Panc1 (cell line): ENCODE results near the gene SLC30A4. TPM values are rescaled to one million over a fixed set of nuclear protein-coding genes. Genes with fewer than 3 reads are reported as not detected.

Experiments used
- ATAC-seq: fragments of 200-7000 bp; cut with Tn5 transposase; 2 replicates; pipeline ENCODE4 v1.9.1; 2020; ENCODE audit warnings: mild to moderate bottlenecking, moderate library complexity
- BruUV-seq: library from RNA; stranded (reverse); fragments of 400-500 nt; replicated peaks from 2 replicates; lab custom pipeline; 2021; lab: Mats Ljungman, UMichigan
- CTCF ChIA-PET: fragments of 300-600 bp; sonication (Branson Sonifier 250); formaldehyde crosslinking; loops from one replicate; lab custom pipeline; 2022; ENCODE audit warnings: antibody characterized with exemption; lab: Charles Lee
- POLR2A ChIA-PET: fragments of 300-600 bp; sonication (Branson Sonifier 250); formaldehyde crosslinking; loops from one replicate; lab custom pipeline; 2022; ENCODE audit warnings: antibody characterized with exemption; lab: Charles Lee
- DNase-seq: peaks from one replicate; pipeline ENCODE4 v3.0.0-alpha.2; 2010; ENCODE audit warnings: low read depth, low spot score
- H3K27ac ChIP-seq: 2 replicates; pipeline ENCODE4 v1.5.1; 2011; ENCODE audit warnings: mild to moderate bottlenecking, low read length, inconsistent platforms
- H3K27me3 ChIP-seq: fragments of 200-500 bp; sonication (Bioruptor generic); 2 replicates; pipeline ENCODE4 v1.6.0; 2014; ENCODE audit warnings: low read length, inconsistent platforms; ENCODE audit not compliant: control insufficient read depth, insufficient read depth
- H3K36me3 ChIP-seq: fragments of 200-500 bp; sonication (Bioruptor generic); 2 replicates; pipeline ENCODE4 v1.5.1; 2014; ENCODE audit warnings: inconsistent platforms, mild to moderate bottlenecking, low read length, moderate library complexity; ENCODE audit not compliant: control insufficient read depth, insufficient read depth
- H3K4me1 ChIP-seq: 2 replicates; pipeline ENCODE4 v1.5.1; 2011; ENCODE audit warnings: inconsistent platforms, mild to moderate bottlenecking, low read length, moderate library complexity; ENCODE audit not compliant: control insufficient read depth, insufficient read depth
- H3K4me3 ChIP-seq, 2 experiments: 2 replicates each; pipeline ENCODE4 v1.5.1; 2011 to 2012; ENCODE audit warnings: low read depth in 2 of 2, low read length in 2 of 2, mild to moderate bottlenecking in 2 of 2, inconsistent platforms in 1 of 2, moderate library complexity in 1 of 2
- H3K9me3 ChIP-seq: fragments of 200-500 bp; sonication (Bioruptor generic); 2 replicates; pipeline ENCODE4 v1.5.1; 2014; ENCODE audit warnings: low read depth, mild to moderate bottlenecking, inconsistent platforms, low read length, moderate library complexity; ENCODE audit not compliant: control insufficient read depth, insufficient read depth
- POLR2AphosphoS5 ChIP-seq: IDR thresholded peaks from 2 replicates; pipeline ENCODE4 v1.6.1; 2012; ENCODE audit warnings: mild to moderate bottlenecking, low read depth, low read length, moderate library complexity
- REST ChIP-seq, 2 experiments: IDR thresholded peaks; 2 replicates each; pipeline ENCODE4 v1.6.1; 2011 to 2012; ENCODE audit warnings: low read depth in 2 of 2, control low read depth in 1 of 2, low read length in 1 of 2, mild to moderate bottlenecking in 1 of 2, moderate library complexity in 1 of 2; ENCODE audit not compliant: insufficient read depth in 1 of 2
- SIN3A ChIP-seq: IDR thresholded peaks from 2 replicates; pipeline ENCODE4 v1.6.1; 2012; ENCODE audit warnings: low read depth, mild to moderate bottlenecking, low read length, moderate library complexity, borderline replicate concordance; ENCODE audit not compliant: insufficient read depth
- TCF7L2 ChIP-seq: IDR thresholded peaks from 2 replicates; pipeline ENCODE4 v1.6.1; 2011; ENCODE audit warnings: mild to moderate bottlenecking, low read depth, low read length, inconsistent platforms
- in situ Hi-C: cut with HindIII; loops from 2 replicates; pipeline ENCODE4 v1.10.0; 2016; ENCODE audit warnings: low sequenced_read_pairs, low pct_unique_long_range_greater_than_20kb
- intact Hi-C: fragments of 100-400 bp; cut with micrococcal nuclease; formaldehyde crosslinking; loops from one replicate; pipeline ENCODE4 v1.10.0; 2022; ENCODE audit not compliant: unreplicated experiment
- total RNA-seq: library from RNA; stranded (reverse); gene quantifications from one replicate; pipeline ENCODE4 v1.2.1, GENCODE V29; 2021; ENCODE audit not compliant: unreplicated experiment
- TF ChIP-seq, protein P1 (sequence below): fragments of 450-650 bp; IDR thresholded peaks from 2 replicates; pipeline ENCODE4 v1.5.1; 2017; ENCODE audit warnings: mild to moderate bottlenecking

SLC30A4 gene
- total RNA-seq, 1 experiment from 2014 or later: 9.3 TPM

DNA sequence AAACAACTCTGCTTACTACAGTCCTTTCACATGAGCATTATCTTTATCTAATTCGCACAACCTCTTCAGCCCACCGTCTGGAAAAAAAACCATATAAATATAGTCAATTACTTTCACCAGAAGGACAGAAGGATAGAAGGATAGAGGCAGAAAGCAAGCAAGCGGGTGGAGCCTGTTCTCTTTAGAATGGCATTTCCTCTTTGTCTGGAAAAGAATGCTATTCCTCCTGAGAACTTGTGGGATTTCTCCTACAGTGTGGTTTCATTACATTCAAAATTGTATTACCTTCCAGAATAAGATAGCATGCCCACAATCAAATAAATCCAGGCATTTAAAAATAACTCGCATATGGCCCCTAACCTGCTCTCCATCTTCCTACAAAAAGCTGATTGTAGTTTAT, 23.1 kb downstream of the SLC30A4 start:
- Histone ChIP-seq H3K27me3 (no peaks in the 10 kb centered on the region), H3K27ac (no peak overlapping the region), H3K4me3 (no peak overlapping the region), H3K36me3 (no peaks in the 10 kb centered on the region), H3K9me3 (no peaks in the 10 kb centered on the region), H3K4me1 (no peaks in the 10 kb centered on the region)
- CTCF ChIA-PET: no interaction called here
- DNase-seq (no peak), ATAC-seq (no peak)
- TF ChIP-seq REST (IDR thresholded peaks at IDR 0.05; ENCODE audit: insufficient read depth in 1 of 2, low read depth in 2 of 2, low read length in 1 of 2) (no peak), SIN3A (no peak), TCF7L2 (no peak), POLR2AphosphoS5 (no peak)
- TF ChIP-seq, protein P1, sequence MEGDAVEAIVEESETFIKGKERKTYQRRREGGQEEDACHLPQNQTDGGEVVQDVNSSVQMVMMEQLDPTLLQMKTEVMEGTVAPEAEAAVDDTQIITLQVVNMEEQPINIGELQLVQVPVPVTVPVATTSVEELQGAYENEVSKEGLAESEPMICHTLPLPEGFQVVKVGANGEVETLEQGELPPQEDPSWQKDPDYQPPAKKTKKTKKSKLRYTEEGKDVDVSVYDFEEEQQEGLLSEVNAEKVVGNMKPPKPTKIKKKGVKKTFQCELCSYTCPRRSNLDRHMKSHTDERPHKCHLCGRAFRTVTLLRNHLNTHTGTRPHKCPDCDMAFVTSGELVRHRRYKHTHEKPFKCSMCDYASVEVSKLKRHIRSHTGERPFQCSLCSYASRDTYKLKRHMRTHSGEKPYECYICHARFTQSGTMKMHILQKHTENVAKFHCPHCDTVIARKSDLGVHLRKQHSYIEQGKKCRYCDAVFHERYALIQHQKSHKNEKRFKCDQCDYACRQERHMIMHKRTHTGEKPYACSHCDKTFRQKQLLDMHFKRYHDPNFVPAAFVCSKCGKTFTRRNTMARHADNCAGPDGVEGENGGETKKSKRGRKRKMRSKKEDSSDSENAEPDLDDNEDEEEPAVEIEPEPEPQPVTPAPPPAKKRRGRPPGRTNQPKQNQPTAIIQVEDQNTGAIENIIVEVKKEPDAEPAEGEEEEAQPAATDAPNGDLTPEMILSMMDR: no peak
- POLR2A ChIA-PET: no interaction called here
- intact Hi-C loops (no loop called here), in situ Hi-C loops (no loop called here)
- no TSS peak for BruUV-seq

DNA sequence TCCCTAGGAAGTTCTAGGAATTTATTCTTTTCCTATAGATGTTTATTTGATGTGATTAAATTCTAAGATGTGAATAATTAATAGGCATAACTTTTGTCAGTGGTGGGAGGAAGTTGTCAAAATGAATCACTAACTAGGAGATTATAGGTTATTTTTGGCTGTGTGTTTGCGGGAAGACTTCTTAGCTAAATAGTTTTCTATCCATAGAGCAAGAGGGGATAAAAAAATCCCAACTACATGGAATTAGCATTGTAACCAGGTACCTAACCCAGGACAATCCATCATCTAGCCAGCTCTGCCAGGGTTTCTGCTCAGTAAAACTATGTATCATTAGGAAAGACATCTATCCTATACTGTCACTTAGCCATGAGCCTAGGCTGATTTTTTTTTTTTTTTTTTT, 23.9 kb downstream of the SLC30A4 start:
- Histone ChIP-seq H3K9me3 (no peaks in the 10 kb centered on the region), H3K27me3 (no peaks in the 10 kb centered on the region), H3K36me3 (no peaks in the 10 kb centered on the region), H3K4me3 (no peak overlapping the region), H3K27ac (no peak overlapping the region), H3K4me1 (no peaks in the 10 kb centered on the region)
- no TSS peak for BruUV-seq
- TF ChIP-seq REST (IDR thresholded peaks at IDR 0.05; ENCODE audit: insufficient read depth in 1 of 2, low read depth in 2 of 2, low read length in 1 of 2): no peak
- TF ChIP-seq TCF7L2: no peak
- TF ChIP-seq POLR2AphosphoS5: no peak
- no peak for TF ChIP-seq SIN3A
- TF ChIP-seq, protein P1: no peak
- CTCF ChIA-PET: no interaction called here
- intact Hi-C loops (no loop called here), in situ Hi-C loops (no loop called here)
- POLR2A ChIA-PET: no interaction called here
- no peak for DNase-seq
- no peak for ATAC-seq
